Neural cell (in vitro differentiated cells): Measurements from ENCODE around the gene LIPC.

Experiments used
- CTCF ChIP-seq: fragments of 450-650 bp; IDR thresholded peaks from 2 replicates; pipeline ENCODE4 v1.5.1; 2014; ENCODE audit warnings: antibody characterized with exemption, mild to moderate bottlenecking, moderate library complexity; ENCODE audit not compliant: poor library complexity, severe bottlenecking
- EP300 ChIP-seq: fragments of 450-650 bp; conservative IDR thresholded peaks from 2 replicates; pipeline ENCODE4 v1.6.1; 2014; ENCODE audit warnings: antibody characterized with exemption, mild to moderate bottlenecking, moderate library complexity; ENCODE audit not compliant: poor library complexity, severe bottlenecking
- EZH2 ChIP-seq: fragments of 200-600, 300-800 bp; shearing (Covaris generic), sonication (generic); IDR thresholded peaks from 2 replicates; pipeline ENCODE4 v1.6.1; 2014; ENCODE audit warnings: antibody characterized with exemption, low read length, borderline replicate concordance, mild to moderate bottlenecking; ENCODE audit not compliant: insufficient read depth, poor library complexity, severe bottlenecking
- MXI1 ChIP-seq: fragments of 450-650 bp; conservative IDR thresholded peaks from 2 replicates; pipeline ENCODE4 v1.6.1; 2014; ENCODE audit warnings: antibody characterized with exemption, mild to moderate bottlenecking; ENCODE audit not compliant: poor library complexity, severe bottlenecking
- POLR2AphosphoS5 ChIP-seq: IDR thresholded peaks from 2 replicates; pipeline ENCODE4 v1.6.1; 2012
- RAD21 ChIP-seq: fragments of 450-650 bp; conservative IDR thresholded peaks from 2 replicates; pipeline ENCODE4 v1.6.1; 2014; ENCODE audit warnings: antibody characterized with exemption, mild to moderate bottlenecking, moderate library complexity
- REST ChIP-seq: IDR thresholded peaks from 2 replicates; pipeline ENCODE4 v1.6.1; 2012; ENCODE audit warnings: borderline replicate concordance
- TAF1 ChIP-seq: IDR thresholded peaks from 2 replicates; pipeline ENCODE4 v1.6.1; 2012; ENCODE audit warnings: low read depth

GRCh38 chr15:58440922-58441321 lies 9.1 kb downstream of the LIPC start:
- no peak for TF ChIP-seq EZH2
- TF ChIP-seq CTCF: no peak
- no peak for TF ChIP-seq TAF1
- no peak for TF ChIP-seq POLR2AphosphoS5
- TF ChIP-seq REST: no peak
- no peak for TF ChIP-seq EP300
- no peak for TF ChIP-seq MXI1
- no peak for TF ChIP-seq RAD21
